K562 (cell line): ENCODE results near the gene SERHL2. TPM values are rescaled to one million over a fixed set of nuclear protein-coding genes. Genes with fewer than 3 reads are reported as not detected.

Experiments
- CTBP1 ChIP-seq: fragments of 450-650 bp; IDR thresholded peaks from 2 replicates; pipeline ENCODE4 v1.6.1; 2016; ENCODE audit warnings: borderline replicate concordance
- CTCFL ChIP-seq: IDR thresholded peaks from 2 replicates; pipeline ENCODE4 v1.6.1; 2011; ENCODE audit warnings: borderline replicate concordance, low read depth, mild to moderate bottlenecking, moderate library complexity, low read length; ENCODE audit not compliant: insufficient read depth, poor library complexity, severe bottlenecking
- EP400 ChIP-seq: fragments of 450-650 bp; IDR thresholded peaks from 2 replicates; pipeline ENCODE4 v1.6.1; 2017; ENCODE audit warnings: antibody characterized with exemption, mild to moderate bottlenecking, moderate library complexity
- KDM1A ChIP-seq, 2 experiments: fragments of 450-650 bp; IDR thresholded peaks; 2 replicates each; pipeline ENCODE4 v1.6.1; 2016; ENCODE audit warnings: mild to moderate bottlenecking in 2 of 2
- MYC ChIP-seq, 2 experiments: fragments of 250-450 bp in 1 of 2; sonication (Bioruptor Pico) in 1 of 2; IDR thresholded peaks; 2 replicates each; pipeline versions ENCODE4 v1.5.1 to v1.6.1; 2012 to 2021; ENCODE audit warnings: low read depth in 2 of 2, borderline replicate concordance in 1 of 2, improper control_type of control experiment in 1 of 2, low read length in 1 of 2, mild to moderate bottlenecking in 1 of 2, moderate library complexity in 1 of 2
- PATZ1 ChIP-seq: fragments of 250-450 bp; sonication (Bioruptor Pico); IDR thresholded peaks from 2 replicates; pipeline ENCODE4 v1.5.0; 2020; ENCODE audit warnings: mild to moderate bottlenecking, borderline replicate concordance
- PHF8 ChIP-seq: fragments of 200-600 bp; sonication (generic); IDR thresholded peaks from 2 replicates; pipeline ENCODE4 v1.6.1; 2012; ENCODE audit warnings: mixed run types, mild to moderate bottlenecking, inconsistent platforms, low read length, moderate library complexity, borderline replicate concordance
- POLR2AphosphoS5 ChIP-seq: IDR thresholded peaks from 2 replicates; pipeline ENCODE4 v1.6.1; 2011; ENCODE audit warnings: mild to moderate bottlenecking, low read depth, low read length, moderate library complexity; ENCODE audit not compliant: control insufficient read depth, insufficient read depth
- TBP ChIP-seq: optimal IDR thresholded peaks from 2 replicates; pipeline ENCODE3; 2011; ENCODE audit warnings: low read depth, low read length, improper control_type of control experiment
- polyA plus RNA-seq, 8 experiments: library from polyadenylated mRNA; depleted of rRNA in 4 of 8; stranded (reverse) in 5 of 8; unstranded in 3 of 8; fragments of >200 nt; fragmentation: Nextera tagmentation in 2 of 8; fragmentation: Illumina TruSeq in 1 of 8; extraction: Ambion mirVana in 2 of 8; extraction: Trizol in 1 of 8; gene quantifications; 2 replicates each; pipeline versions ENCODE4 v1.2.1 to v1.2.3, GENCODE V29; 2011 to 2014; ENCODE audit warnings: inconsistent platforms in 1 of 8, missing spikeins in 1 of 8
- total RNA-seq, 7 experiments: library from RNA; depleted of rRNA in 6 of 7; stranded (reverse); fragments of >200 nt in 6 of 7; fragmentation: Illumina TruSeq in 2 of 7; extraction: Trizol in 2 of 7; gene quantifications; 2 replicates each; pipeline versions ENCODE4 v1.2.1 to v1.2.3, GENCODE V29; 2011 to 2021; ENCODE audit warnings: low replicate concordance in 1 of 7
- TF ChIP-seq, protein P1 (sequence below): sonication (generic); formaldehyde crosslinking; IDR thresholded peaks from 2 replicates; pipeline ENCODE4 v1.8.0; 2022; ENCODE audit warnings: mild to moderate bottlenecking, missing genetic modification reagents
- TF ChIP-seq, protein P2 (sequence below): fragments of 450-650 bp; IDR thresholded peaks from 2 replicates; pipeline ENCODE4 v1.7.1; 2018; ENCODE audit warnings: mild to moderate bottlenecking, low read depth; ENCODE audit not compliant: partially characterized antibody

The SERHL2 gene
- total and polyA plus RNA-seq, 9 of the 15 experiments (the other 6 are each of a cell fraction or from before 2014, with no cell fraction given) = 19.9 to 62.6 (median 25.2) TPM

GRCh38 chr22:42519525-42520401, 34.0 kb upstream of the SERHL2 start, which contains the start of gene RRP7A (continued):
- TF ChIP-seq PATZ1 (CRISPR knock-in tag) = no peak
- TF ChIP-seq, protein P1, sequence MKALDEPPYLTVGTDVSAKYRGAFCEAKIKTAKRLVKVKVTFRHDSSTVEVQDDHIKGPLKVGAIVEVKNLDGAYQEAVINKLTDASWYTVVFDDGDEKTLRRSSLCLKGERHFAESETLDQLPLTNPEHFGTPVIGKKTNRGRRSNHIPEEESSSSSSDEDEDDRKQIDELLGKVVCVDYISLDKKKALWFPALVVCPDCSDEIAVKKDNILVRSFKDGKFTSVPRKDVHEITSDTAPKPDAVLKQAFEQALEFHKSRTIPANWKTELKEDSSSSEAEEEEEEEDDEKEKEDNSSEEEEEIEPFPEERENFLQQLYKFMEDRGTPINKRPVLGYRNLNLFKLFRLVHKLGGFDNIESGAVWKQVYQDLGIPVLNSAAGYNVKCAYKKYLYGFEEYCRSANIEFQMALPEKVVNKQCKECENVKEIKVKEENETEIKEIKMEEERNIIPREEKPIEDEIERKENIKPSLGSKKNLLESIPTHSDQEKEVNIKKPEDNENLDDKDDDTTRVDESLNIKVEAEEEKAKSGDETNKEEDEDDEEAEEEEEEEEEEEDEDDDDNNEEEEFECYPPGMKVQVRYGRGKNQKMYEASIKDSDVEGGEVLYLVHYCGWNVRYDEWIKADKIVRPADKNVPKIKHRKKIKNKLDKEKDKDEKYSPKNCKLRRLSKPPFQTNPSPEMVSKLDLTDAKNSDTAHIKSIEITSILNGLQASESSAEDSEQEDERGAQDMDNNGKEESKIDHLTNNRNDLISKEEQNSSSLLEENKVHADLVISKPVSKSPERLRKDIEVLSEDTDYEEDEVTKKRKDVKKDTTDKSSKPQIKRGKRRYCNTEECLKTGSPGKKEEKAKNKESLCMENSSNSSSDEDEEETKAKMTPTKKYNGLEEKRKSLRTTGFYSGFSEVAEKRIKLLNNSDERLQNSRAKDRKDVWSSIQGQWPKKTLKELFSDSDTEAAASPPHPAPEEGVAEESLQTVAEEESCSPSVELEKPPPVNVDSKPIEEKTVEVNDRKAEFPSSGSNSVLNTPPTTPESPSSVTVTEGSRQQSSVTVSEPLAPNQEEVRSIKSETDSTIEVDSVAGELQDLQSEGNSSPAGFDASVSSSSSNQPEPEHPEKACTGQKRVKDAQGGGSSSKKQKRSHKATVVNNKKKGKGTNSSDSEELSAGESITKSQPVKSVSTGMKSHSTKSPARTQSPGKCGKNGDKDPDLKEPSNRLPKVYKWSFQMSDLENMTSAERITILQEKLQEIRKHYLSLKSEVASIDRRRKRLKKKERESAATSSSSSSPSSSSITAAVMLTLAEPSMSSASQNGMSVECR = peak; percentile 54; the same call in 1 of the 2 replicates
- peak; percentile 51; the same call in 1 of the 2 replicates for TF ChIP-seq EP400
- peak; percentile 63; the same call in 1 of the 2 replicates for TF ChIP-seq PHF8
- 0 out of 2 replicates have a peak, but pooled peaks have one; percentile 15 for TF ChIP-seq CTBP1
- 0 out of 4 replicates have a peak, but pooled peaks of 1 of the 2 experiments have one; percentile 11 for TF ChIP-seq KDM1A (IDR thresholded peaks at IDR 0.05)
- TF ChIP-seq MYC (IDR thresholded peaks at IDR 0.05; ENCODE audit: low read depth, low read length) = peak; percentile 59; the same call in 1 of the 2 replicates
- TF ChIP-seq MYC (CRISPR knock-in tag; IDR thresholded peaks at IDR 0.05; ENCODE audit: borderline replicate concordance, low read depth) = no peak
- TF ChIP-seq CTCFL = peak; percentile 79
- peak; percentile 43; the same call in 1 of the 2 replicates for TF ChIP-seq POLR2AphosphoS5
- peak; percentile 21 for TF ChIP-seq TBP
- TF ChIP-seq, protein P2, sequence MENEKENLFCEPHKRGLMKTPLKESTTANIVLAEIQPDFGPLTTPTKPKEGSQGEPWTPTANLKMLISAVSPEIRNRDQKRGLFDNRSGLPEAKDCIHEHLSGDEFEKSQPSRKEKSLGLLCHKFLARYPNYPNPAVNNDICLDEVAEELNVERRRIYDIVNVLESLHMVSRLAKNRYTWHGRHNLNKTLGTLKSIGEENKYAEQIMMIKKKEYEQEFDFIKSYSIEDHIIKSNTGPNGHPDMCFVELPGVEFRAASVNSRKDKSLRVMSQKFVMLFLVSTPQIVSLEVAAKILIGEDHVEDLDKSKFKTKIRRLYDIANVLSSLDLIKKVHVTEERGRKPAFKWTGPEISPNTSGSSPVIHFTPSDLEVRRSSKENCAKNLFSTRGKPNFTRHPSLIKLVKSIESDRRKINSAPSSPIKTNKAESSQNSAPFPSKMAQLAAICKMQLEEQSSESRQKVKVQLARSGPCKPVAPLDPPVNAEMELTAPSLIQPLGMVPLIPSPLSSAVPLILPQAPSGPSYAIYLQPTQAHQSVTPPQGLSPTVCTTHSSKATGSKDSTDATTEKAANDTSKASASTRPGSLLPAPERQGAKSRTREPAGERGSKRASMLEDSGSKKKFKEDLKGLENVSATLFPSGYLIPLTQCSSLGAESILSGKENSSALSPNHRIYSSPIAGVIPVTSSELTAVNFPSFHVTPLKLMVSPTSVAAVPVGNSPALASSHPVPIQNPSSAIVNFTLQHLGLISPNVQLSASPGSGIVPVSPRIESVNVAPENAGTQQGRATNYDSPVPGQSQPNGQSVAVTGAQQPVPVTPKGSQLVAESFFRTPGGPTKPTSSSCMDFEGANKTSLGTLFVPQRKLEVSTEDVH = peak; percentile 59
